GM10266 (cell line): ENCODE results near the gene DNHD1.
A peak's percentile ranks its signal among the peaks of the same experiment; 100 is the strongest.

Experiments used
- DNase-seq: peaks from one replicate; pipeline ENCODE4 v3.0.0; 2012; ENCODE audit errors: extremely low spot score
- TF ChIP-seq, protein P1 (sequence below): IDR thresholded peaks from 2 replicates; pipeline ENCODE4 v1.5.1; 2012; ENCODE audit warnings: mild to moderate bottlenecking, low read depth; ENCODE audit not compliant: control insufficient read depth, insufficient read depth; ENCODE audit errors: missing control alignments

The DNHD1 gene

GRCh38 chr11:6563121-6563619 lies 66.1 kb downstream of the DNHD1 start:
- no peak for DNase-seq
- TF ChIP-seq, protein P1, sequence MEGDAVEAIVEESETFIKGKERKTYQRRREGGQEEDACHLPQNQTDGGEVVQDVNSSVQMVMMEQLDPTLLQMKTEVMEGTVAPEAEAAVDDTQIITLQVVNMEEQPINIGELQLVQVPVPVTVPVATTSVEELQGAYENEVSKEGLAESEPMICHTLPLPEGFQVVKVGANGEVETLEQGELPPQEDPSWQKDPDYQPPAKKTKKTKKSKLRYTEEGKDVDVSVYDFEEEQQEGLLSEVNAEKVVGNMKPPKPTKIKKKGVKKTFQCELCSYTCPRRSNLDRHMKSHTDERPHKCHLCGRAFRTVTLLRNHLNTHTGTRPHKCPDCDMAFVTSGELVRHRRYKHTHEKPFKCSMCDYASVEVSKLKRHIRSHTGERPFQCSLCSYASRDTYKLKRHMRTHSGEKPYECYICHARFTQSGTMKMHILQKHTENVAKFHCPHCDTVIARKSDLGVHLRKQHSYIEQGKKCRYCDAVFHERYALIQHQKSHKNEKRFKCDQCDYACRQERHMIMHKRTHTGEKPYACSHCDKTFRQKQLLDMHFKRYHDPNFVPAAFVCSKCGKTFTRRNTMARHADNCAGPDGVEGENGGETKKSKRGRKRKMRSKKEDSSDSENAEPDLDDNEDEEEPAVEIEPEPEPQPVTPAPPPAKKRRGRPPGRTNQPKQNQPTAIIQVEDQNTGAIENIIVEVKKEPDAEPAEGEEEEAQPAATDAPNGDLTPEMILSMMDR = no peak

DNA sequence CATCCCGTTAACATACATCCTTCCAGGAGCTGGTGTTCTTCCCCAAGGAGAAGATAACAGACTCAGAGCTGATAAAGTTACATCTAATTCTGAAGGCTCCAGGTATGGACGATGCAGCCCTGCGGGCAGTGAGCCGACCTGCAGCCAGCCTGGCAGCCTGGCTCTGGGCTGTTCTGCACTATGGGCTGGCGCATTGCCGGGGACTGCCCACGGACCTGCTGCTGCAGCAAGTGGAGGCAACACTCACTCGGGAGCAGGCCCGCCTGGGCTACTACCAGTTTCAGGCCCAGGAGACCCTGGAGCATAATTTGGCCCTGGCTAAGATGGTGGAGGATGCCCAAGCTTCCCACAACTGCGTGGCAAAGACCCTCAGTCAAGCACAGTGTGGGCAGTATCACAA lies 66.6 kb downstream of the DNHD1 start:
- no peak for DNase-seq
- TF ChIP-seq, protein P1 = no peak

GRCh38 chr11:6565325-6565724 lies 68.2 kb downstream of the DNHD1 start:
- DNase-seq = no peak
- TF ChIP-seq, protein P1 = no peak

GRCh38 chr11:6565988-6566703 lies 69.1 kb downstream of the DNHD1 start:
- DNase-seq = no peak
- TF ChIP-seq, protein P1 = no peak

GRCh38 chr11:6566704-6567370 lies 69.8 kb downstream of the DNHD1 start:
- no peak for DNase-seq
- TF ChIP-seq, protein P1 = no peak

DNA sequence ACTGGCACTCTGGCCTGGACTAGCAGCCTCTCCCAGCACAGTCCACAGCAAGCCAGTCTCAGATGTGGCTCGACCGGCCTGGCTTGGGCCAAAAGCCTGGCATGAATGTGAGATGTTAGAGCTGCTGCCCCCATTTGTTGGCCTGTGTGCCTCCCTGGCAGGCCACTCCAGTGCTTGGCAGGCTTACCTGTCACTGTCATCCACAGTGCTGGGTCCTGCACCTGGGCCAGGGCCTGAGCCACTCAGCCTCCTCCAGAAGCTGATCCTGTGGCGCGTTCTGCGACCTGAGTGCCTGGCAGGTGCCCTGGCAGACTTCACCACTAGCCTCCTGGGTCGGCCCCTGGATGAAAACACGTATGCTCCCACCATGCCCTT lies 70.3 kb downstream of the DNHD1 start:
- TF ChIP-seq, protein P1 = no peak
- no peak for DNase-seq

- TF ChIP-seq, protein P1 = no peak
Measured at GRCh38 chr11:6568191-6568918, 71.3 kb downstream of the DNHD1 start.

More at GRCh38 chr11:6568191-6568918, 71.3 kb downstream of the DNHD1 start:
- peak; percentile 12 for DNase-seq
